GM19467 (cell line): Measurements from ENCODE around the gene PIP5K1C.

ENCODE experiments used
- ATAC-seq: cut with Tn5 transposase; IDR thresholded peaks from one replicate; pipeline ENCODE4 v1.9.1; 2021; ENCODE audit warnings: mild to moderate bottlenecking, moderate library complexity; ENCODE audit not compliant: unreplicated experiment

Gene PIP5K1C

DNA sequence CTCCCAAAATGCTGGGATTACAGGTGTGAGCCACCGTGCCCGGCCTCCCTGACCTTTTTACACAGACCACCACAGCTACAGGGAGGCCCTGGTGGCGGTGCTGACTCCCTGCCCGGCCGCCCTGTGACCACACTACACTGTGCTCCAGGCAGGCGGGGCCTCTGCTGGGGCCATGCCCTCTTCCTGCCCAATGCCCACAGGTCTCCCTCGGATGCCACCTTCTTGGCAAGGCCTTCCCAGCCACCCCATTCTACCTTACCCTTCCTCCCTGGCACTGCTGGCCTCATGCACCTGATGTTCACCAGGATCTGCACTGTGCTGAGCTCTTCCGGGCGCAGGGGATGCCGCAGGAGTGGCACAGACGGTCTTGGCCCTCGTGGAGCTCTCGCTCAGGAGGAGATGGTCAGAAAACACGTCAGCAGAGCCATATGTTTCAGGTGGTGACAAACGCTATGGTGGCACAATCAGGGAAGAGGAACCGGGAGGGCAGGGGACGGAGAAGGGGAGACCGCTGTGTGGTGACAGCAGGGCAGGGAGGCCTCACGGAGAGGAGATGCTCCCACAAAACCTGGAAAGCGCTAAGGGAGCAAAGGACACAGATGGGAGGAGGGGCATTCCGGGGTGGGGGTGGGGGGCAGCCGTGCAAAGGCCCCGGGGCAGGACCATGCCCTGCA lies 4.1 kb downstream of the PIP5K1C start:
- no peak for ATAC-seq

- ATAC-seq = no peak
Observed at GRCh38 chr19:3695124-3695733, 5.0 kb downstream of the PIP5K1C start.

DNA sequence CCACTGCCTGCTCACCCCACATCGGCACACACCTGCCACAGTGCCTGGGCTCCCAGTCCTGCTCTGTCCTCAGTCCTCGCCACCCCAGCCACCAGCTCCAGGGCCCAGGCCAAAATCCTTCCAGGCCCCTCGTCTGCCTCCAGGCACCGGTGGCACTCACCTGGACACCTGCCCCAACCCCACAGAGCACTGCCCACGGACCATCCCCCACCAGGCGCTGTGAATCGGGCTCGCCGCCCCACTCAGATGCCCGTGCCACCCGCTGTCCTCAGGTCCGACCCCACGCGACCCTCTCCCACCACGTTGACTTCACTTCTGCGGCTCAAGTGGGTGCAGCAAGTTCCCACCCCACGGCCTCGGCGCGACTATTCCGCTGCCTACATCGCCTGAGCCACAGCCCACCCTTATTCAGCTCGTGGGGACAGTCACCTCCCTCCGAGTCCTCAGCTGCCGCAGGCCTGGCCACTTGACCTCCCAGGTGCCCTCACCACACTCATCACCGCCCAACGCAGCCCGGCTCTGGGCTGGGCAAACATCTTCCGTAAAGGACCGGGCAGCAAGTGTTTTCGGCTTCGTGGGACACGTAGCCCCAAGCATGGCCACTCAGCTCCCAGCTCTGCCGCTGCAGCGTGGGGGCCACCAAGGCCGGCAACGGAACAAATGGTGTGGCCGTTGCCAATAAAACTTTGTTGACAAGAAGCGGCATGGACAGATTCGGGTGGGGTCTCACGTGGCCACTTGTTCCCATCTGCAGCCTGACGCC lies 5.7 kb downstream of the PIP5K1C start:
- ATAC-seq = no peak

DNA sequence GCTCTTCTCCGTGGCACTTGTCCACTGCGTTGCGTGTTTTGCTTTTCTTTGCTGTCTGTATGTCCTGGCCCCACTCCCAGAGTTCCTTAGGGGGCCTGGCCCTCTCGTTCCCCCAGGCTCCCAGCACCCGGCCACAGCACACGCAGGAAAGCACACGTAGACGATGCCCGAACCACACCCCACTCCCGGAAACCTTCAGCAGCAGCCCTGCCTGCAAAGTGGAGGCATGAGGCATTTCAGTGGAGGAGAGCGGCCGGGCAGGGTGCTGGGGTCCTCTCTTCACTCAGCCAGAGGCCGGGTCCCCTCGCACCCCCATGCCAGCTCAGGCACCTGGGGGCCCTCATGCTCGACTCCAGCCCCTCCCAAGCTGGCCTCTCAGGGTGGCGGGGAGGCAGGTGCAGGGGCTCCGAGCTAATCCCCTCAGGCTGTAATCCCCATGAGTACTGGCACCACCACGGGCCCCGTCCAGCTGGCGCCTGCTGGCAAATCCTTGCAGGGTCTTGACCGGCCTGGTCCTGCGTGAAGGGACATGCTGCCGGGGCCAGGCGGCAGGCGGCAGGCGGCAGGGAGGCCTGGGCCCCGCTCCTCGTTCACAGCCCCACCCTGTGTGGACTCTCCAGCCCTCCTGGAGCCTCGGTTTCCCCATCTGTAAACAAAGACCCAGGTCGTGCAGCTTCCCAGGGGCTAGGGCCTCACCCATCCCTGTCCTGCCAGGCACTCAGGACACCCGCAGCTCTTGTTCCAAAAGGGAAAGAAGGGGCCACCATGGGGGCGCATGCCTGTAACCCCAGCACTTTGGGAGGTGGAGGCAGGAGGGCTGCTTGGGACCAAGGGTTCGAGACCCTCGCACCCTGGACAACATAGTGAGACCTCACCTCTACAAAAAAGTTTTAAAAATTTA lies 7.0 kb downstream of the PIP5K1C start:
- ATAC-seq = no peak

GRCh38 chr19:3692141-3693024 lies 7.9 kb downstream of the PIP5K1C start:
- ATAC-seq = no peak

DNA sequence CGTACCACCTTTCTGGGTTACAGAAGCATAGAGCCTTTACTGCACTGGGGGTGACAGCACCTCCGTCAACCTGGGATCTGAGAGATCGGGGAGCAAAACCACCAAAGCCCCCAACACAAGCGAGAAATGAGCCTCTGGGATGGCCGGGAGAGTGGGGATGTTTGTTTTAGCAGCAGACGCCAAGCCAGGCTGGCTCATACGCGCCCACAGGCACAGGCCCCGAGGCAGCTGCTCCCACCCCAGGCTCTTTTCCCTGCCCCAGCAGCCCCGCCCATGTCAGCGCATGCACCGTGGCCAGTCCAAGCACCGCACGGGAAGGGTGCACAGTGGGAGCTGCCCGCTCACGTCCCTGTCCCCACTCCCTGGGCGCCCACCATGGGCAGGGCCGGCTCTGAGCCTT lies 8.5 kb downstream of the PIP5K1C start:
- no peak for ATAC-seq

DNA sequence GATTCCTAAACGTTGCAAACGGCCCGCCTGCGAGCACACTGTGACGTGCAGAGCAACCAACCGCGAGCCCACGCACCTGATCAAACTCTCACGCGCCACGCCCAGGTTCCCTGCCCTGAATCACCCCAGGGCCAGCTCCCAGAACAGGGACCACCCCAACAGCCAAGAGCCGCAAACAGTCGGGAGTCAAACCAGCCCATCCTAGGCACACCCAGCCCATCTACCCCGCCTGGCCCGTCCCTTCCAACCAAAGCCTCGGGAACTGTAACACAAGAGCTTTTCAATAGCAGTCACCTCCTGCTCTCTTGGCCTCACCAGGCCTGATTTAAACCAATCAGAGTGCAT lies 8.9 kb downstream of the PIP5K1C start:
- ATAC-seq = no peak

- ATAC-seq = no peak
Observed at GRCh38 chr19:3690551-3691371, 9.5 kb downstream of the PIP5K1C start.

GRCh38 chr19:3687774-3688706 lies 12.2 kb downstream of the PIP5K1C start:
- no peak for ATAC-seq

DNA sequence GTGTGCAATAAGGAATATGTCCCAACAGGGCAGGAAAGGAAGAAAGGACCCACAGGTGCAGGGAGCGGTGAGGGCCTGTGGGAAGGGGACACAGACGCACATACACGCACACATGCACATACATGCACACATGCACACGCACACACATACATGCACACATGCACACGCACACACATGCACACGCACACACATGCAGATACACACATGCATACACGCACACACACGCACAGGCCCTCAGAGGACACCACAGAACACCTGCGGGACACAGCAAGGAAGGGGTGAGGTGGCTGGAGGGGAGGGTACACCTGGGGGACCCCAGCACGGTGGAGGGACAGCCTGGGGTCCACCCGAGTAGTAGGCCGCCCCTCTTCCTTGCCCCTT lies 12.9 kb downstream of the PIP5K1C start:
- ATAC-seq = no peak

- no peak for ATAC-seq
Observed at GRCh38 chr19:3684817-3685410, 15.4 kb downstream of the PIP5K1C start.

DNA sequence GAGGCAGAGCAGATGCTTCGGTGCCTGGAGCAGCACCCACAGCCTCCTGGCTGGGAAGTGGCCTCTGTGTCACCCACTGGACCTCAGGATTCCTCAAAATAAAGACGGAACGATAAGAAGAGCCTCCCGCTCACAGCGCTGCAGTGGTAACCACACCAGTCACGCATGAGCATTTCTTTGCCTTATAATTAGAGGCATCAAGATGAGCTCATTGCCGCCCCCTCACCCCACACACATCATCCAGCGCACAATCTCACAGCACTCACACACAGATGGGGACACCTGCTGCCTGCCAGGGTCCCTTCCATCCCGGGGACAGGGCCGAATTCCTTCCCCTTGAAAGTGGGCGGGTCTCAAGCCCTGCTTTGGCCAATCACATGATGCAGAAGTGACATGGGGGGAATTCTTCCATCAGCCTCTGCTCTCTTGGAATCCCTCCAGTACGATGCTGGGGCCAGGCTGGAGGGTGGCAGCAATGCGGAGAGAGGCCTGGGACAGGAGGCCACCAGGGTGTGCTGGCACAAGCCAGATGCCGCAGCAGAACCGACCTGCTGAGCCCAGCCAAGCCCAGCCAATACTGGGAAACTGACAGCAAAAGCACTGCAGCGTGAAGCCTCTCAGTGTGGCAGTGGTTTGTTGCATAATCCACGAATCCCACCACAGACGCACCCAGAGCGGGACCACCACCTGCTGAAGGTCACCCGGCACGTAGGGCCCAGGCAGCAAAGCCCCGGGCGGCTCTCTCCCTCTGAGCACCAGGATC lies 16.0 kb downstream of the PIP5K1C start:
- no peak for ATAC-seq

GRCh38 chr19:3683405-3684053 lies 16.7 kb downstream of the PIP5K1C start:
- no peak for ATAC-seq

GRCh38 chr19:3682741-3683404 lies 17.4 kb downstream of the PIP5K1C start:
- no peak for ATAC-seq

- no peak for ATAC-seq
Observed at GRCh38 chr19:3682286-3682685, 18.0 kb downstream of the PIP5K1C start.

- no peak for ATAC-seq
Observed at GRCh38 chr19:3680939-3681338, 19.3 kb downstream of the PIP5K1C start.
